K562 (cell line): Measurements from ENCODE around the gene ZNF385C. TPM values are rescaled to one million over a fixed set of nuclear protein-coding genes. Genes with fewer than 3 reads are reported as not detected.

Experiments used
- polyA plus RNA-seq, 8 experiments: library from polyadenylated mRNA; depleted of rRNA in 4 of 8; stranded (reverse) in 5 of 8; unstranded in 3 of 8; fragments of >200 nt; fragmentation: Nextera tagmentation in 2 of 8; fragmentation: Illumina TruSeq in 1 of 8; extraction: Ambion mirVana in 2 of 8; extraction: Trizol in 1 of 8; gene quantifications; 2 replicates each; pipeline versions ENCODE4 v1.2.1 to v1.2.3, GENCODE V29; 2011 to 2014; ENCODE audit warnings: inconsistent platforms in 1 of 8, missing spikeins in 1 of 8
- total RNA-seq, 7 experiments: library from RNA; depleted of rRNA in 6 of 7; stranded (reverse); fragments of >200 nt in 6 of 7; fragmentation: Illumina TruSeq in 2 of 7; extraction: Trizol in 2 of 7; gene quantifications; 2 replicates each; pipeline versions ENCODE4 v1.2.1 to v1.2.3, GENCODE V29; 2011 to 2021; ENCODE audit warnings: low replicate concordance in 1 of 7

The ZNF385C gene
- total and polyA plus RNA-seq, 9 of the 15 experiments (the other 6 are each of a cell fraction or from before 2014, with no cell fraction given): 0.03 to 0.35 (median 0.18) TPM; not detected in 1

Other genes starting within 250 kb of the ZNF385C start
Only the 7 nearest of the 16 such genes appear.
- 145 and 157 TPM in 2 replicates for gene DNAJC7, start 81.0 kb downstream of the ZNF385C start, total RNA-seq (2014; rRNA removed)
- gene DNAJC7, start 81.0 kb downstream of the ZNF385C start, total RNA-seq (2014; rRNA removed; fragmentation: Illumina TruSeq; extraction: Trizol): 262 and 288 TPM in 2 replicates
- gene DNAJC7, start 81.0 kb downstream of the ZNF385C start, total RNA-seq (2015; rRNA removed; fragmentation: Illumina TruSeq; extraction: Trizol): 191 and 206 TPM in 2 replicates
- 149 and 153 TPM in 2 replicates for gene DNAJC7, start 81.0 kb downstream of the ZNF385C start, total RNA-seq (2021)
- 75.6 and 120 TPM in 2 replicates for gene DNAJC7, start 81.0 kb downstream of the ZNF385C start, polyA plus RNA-seq (2011; rRNA removed)
- gene DNAJC7, start 81.0 kb downstream of the ZNF385C start, polyA plus RNA-seq (2014; fragmentation: Illumina TruSeq; extraction: Trizol): 206 and 239 TPM in 2 replicates
- gene DNAJC7, start 81.0 kb downstream of the ZNF385C start, polyA plus RNA-seq (2014; fragmentation: Nextera tagmentation; extraction: Ambion mirVana): 10 to 100 TPM; 85.8 to 94.3 TPM
- 148 and 173 TPM in 2 replicates for gene DNAJC7, start 81.0 kb downstream of the ZNF385C start, polyA plus RNA-seq (2014; rRNA removed)
- gene NKIRAS2, start 78.4 kb downstream of the ZNF385C start, total RNA-seq (2014; rRNA removed): 64.6 and 66.9 TPM in 2 replicates
- gene NKIRAS2, start 78.4 kb downstream of the ZNF385C start, total RNA-seq (2014; rRNA removed; fragmentation: Illumina TruSeq; extraction: Trizol): 17.9 and 18.7 TPM in 2 replicates
- gene NKIRAS2, start 78.4 kb downstream of the ZNF385C start, total RNA-seq (2015; rRNA removed; fragmentation: Illumina TruSeq; extraction: Trizol): 22.1 and 23.1 TPM in 2 replicates
- 37.8 and 45.5 TPM in 2 replicates for gene NKIRAS2, start 78.4 kb downstream of the ZNF385C start, total RNA-seq (2021)
- 29.8 and 36.2 TPM in 2 replicates for gene NKIRAS2, start 78.4 kb downstream of the ZNF385C start, polyA plus RNA-seq (2011; rRNA removed)
- gene NKIRAS2, start 78.4 kb downstream of the ZNF385C start, polyA plus RNA-seq (2014; fragmentation: Illumina TruSeq; extraction: Trizol): 60.7 and 65.5 TPM in 2 replicates
- gene NKIRAS2, start 78.4 kb downstream of the ZNF385C start, polyA plus RNA-seq (2014; fragmentation: Nextera tagmentation; extraction: Ambion mirVana): 10 to 100 TPM; 10.1 to 14.6 TPM
- 58.7 and 68.6 TPM in 2 replicates for gene NKIRAS2, start 78.4 kb downstream of the ZNF385C start, polyA plus RNA-seq (2014; rRNA removed)
- gene C17orf113, start 47.9 kb downstream of the ZNF385C start, total RNA-seq (2014; rRNA removed): 0.78 and 0.86 TPM in 2 replicates
- 0.22 and 0.29 TPM in 2 replicates for gene C17orf113, start 47.9 kb downstream of the ZNF385C start, total RNA-seq (2014; rRNA removed; fragmentation: Illumina TruSeq; extraction: Trizol)
- 0.29 and 0.34 TPM in 2 replicates for gene C17orf113, start 47.9 kb downstream of the ZNF385C start, total RNA-seq (2015; rRNA removed; fragmentation: Illumina TruSeq; extraction: Trizol)
- gene C17orf113, start 47.9 kb downstream of the ZNF385C start, total RNA-seq (2021): 1.1 and 1.2 TPM in 2 replicates
- 0.49 and 0.55 TPM in 2 replicates for gene C17orf113, start 47.9 kb downstream of the ZNF385C start, polyA plus RNA-seq (2011; rRNA removed)
- gene C17orf113, start 47.9 kb downstream of the ZNF385C start, polyA plus RNA-seq (2014; fragmentation: Illumina TruSeq; extraction: Trizol): 0.31 and 0.61 TPM in 2 replicates
- gene C17orf113, start 47.9 kb downstream of the ZNF385C start, polyA plus RNA-seq (2014; fragmentation: Nextera tagmentation; extraction: Ambion mirVana): under 1 TPM; 0.10 to 0.17 TPM
- gene C17orf113, start 47.9 kb downstream of the ZNF385C start, polyA plus RNA-seq (2014; rRNA removed): 0.38 and 0.71 TPM in 2 replicates
- 1.5 and 3.0 TPM in 2 replicates for gene DHX58, start 14.2 kb upstream of the ZNF385C start, total RNA-seq (2014; rRNA removed)
- 0.51 and 0.76 TPM in 2 replicates for gene DHX58, start 14.2 kb upstream of the ZNF385C start, total RNA-seq (2014; rRNA removed; fragmentation: Illumina TruSeq; extraction: Trizol)
- gene DHX58, start 14.2 kb upstream of the ZNF385C start, total RNA-seq (2015; rRNA removed; fragmentation: Illumina TruSeq; extraction: Trizol): 1.1 and 1.2 TPM in 2 replicates
- 1.7 and 2.3 TPM in 2 replicates for gene DHX58, start 14.2 kb upstream of the ZNF385C start, total RNA-seq (2021)
- gene DHX58, start 14.2 kb upstream of the ZNF385C start, polyA plus RNA-seq (2011; rRNA removed): 1.6 and 3.5 TPM in 2 replicates
- 1.4 TPM in 2 replicates for gene DHX58, start 14.2 kb upstream of the ZNF385C start, polyA plus RNA-seq (2014; fragmentation: Illumina TruSeq; extraction: Trizol)
- gene DHX58, start 14.2 kb upstream of the ZNF385C start, polyA plus RNA-seq (2014; fragmentation: Nextera tagmentation; extraction: Ambion mirVana): under 1 TPM; 0.15 to 0.25 TPM
- gene DHX58, start 14.2 kb upstream of the ZNF385C start, polyA plus RNA-seq (2014; rRNA removed): 1.9 and 2.4 TPM in 2 replicates
- 22.9 and 29.3 TPM in 2 replicates for gene KAT2A, start 22.9 kb upstream of the ZNF385C start, total RNA-seq (2014; rRNA removed)
- gene KAT2A, start 22.9 kb upstream of the ZNF385C start, total RNA-seq (2014; rRNA removed; fragmentation: Illumina TruSeq; extraction: Trizol): 13.9 and 18.7 TPM in 2 replicates
- gene KAT2A, start 22.9 kb upstream of the ZNF385C start, total RNA-seq (2015; rRNA removed; fragmentation: Illumina TruSeq; extraction: Trizol): 31.9 and 32.8 TPM in 2 replicates
- 57.2 and 57.8 TPM in 2 replicates for gene KAT2A, start 22.9 kb upstream of the ZNF385C start, total RNA-seq (2021)
- gene KAT2A, start 22.9 kb upstream of the ZNF385C start, polyA plus RNA-seq (2011; rRNA removed): 64.6 and 64.7 TPM in 2 replicates
- 54.4 and 57.1 TPM in 2 replicates for gene KAT2A, start 22.9 kb upstream of the ZNF385C start, polyA plus RNA-seq (2014; fragmentation: Illumina TruSeq; extraction: Trizol)
- 1 to 10 TPM; 1.5 to 4.9 TPM for gene KAT2A, start 22.9 kb upstream of the ZNF385C start, polyA plus RNA-seq (2014; fragmentation: Nextera tagmentation; extraction: Ambion mirVana)
- gene KAT2A, start 22.9 kb upstream of the ZNF385C start, polyA plus RNA-seq (2014; rRNA removed): 80.4 and 92.0 TPM in 2 replicates
- gene HSPB9, start 24.3 kb upstream of the ZNF385C start, total RNA-seq (2014; rRNA removed): 0.08 TPM in 1 of 2 replicates, not detected in the other
- gene HSPB9, start 24.3 kb upstream of the ZNF385C start, total RNA-seq (2014; rRNA removed; fragmentation: Illumina TruSeq; extraction: Trizol): not detected in 2 replicates
- 0.07 TPM in 1 of 2 replicates, not detected in the other for gene HSPB9, start 24.3 kb upstream of the ZNF385C start, total RNA-seq (2015; rRNA removed; fragmentation: Illumina TruSeq; extraction: Trizol)
- gene HSPB9, start 24.3 kb upstream of the ZNF385C start, total RNA-seq (2021): 0.11 and 0.16 TPM in 2 replicates
- 0.04 and 0.08 TPM in 2 replicates for gene HSPB9, start 24.3 kb upstream of the ZNF385C start, polyA plus RNA-seq (2011; rRNA removed)
- not detected in 2 replicates for gene HSPB9, start 24.3 kb upstream of the ZNF385C start, polyA plus RNA-seq (2014; fragmentation: Illumina TruSeq; extraction: Trizol)
- under 1 TPM; 0.04 to 0.06 TPM for gene HSPB9, start 24.3 kb upstream of the ZNF385C start, polyA plus RNA-seq (2014; fragmentation: Nextera tagmentation; extraction: Ambion mirVana)
- 0.05 and 0.13 TPM in 2 replicates for gene HSPB9, start 24.3 kb upstream of the ZNF385C start, polyA plus RNA-seq (2014; rRNA removed)
- 79.2 and 125 TPM in 2 replicates for gene RAB5C, start 56.5 kb upstream of the ZNF385C start, total RNA-seq (2014; rRNA removed)
- 46.5 and 55.8 TPM in 2 replicates for gene RAB5C, start 56.5 kb upstream of the ZNF385C start, total RNA-seq (2014; rRNA removed; fragmentation: Illumina TruSeq; extraction: Trizol)
- 106 and 107 TPM in 2 replicates for gene RAB5C, start 56.5 kb upstream of the ZNF385C start, total RNA-seq (2015; rRNA removed; fragmentation: Illumina TruSeq; extraction: Trizol)
- 108 and 117 TPM in 2 replicates for gene RAB5C, start 56.5 kb upstream of the ZNF385C start, total RNA-seq (2021)
- gene RAB5C, start 56.5 kb upstream of the ZNF385C start, polyA plus RNA-seq (2011; rRNA removed): 55.9 and 77.4 TPM in 2 replicates
- 165 and 166 TPM in 2 replicates for gene RAB5C, start 56.5 kb upstream of the ZNF385C start, polyA plus RNA-seq (2014; fragmentation: Illumina TruSeq; extraction: Trizol)
- 1 to 10 TPM; 1.7 to 2.2 TPM for gene RAB5C, start 56.5 kb upstream of the ZNF385C start, polyA plus RNA-seq (2014; fragmentation: Nextera tagmentation; extraction: Ambion mirVana)
- gene RAB5C, start 56.5 kb upstream of the ZNF385C start, polyA plus RNA-seq (2014; rRNA removed): 118 and 122 TPM in 2 replicates